Neural cell (in vitro differentiated cells): Measurements from ENCODE around the gene UQCRH. TPM values are rescaled to one million over a fixed set of nuclear protein-coding genes. Genes with fewer than 3 reads are reported as not detected.

ENCODE experiments used
- H2AFZ ChIP-seq: fragments of 200-600, 300-800 bp; sonication (generic), shearing (Covaris generic); 2 replicates; pipeline ENCODE4 v1.6.0; 2014; ENCODE audit warnings: low read depth, mild to moderate bottlenecking, antibody characterized with exemption, low read length, moderate library complexity
- H3F3A ChIP-seq: fragments of 200-600 bp; shearing (Covaris generic); 2 replicates; pipeline ENCODE4 v1.6.1; 2016; ENCODE audit warnings: mild to moderate bottlenecking, moderate library complexity, mixed read lengths, antibody characterized with exemption, low read length; ENCODE audit not compliant: insufficient read depth, poor library complexity, severe bottlenecking
- H3K27ac ChIP-seq: fragments of 200-600, 300-800 bp; sonication (generic), shearing (Covaris generic); 2 replicates; pipeline ENCODE4 v1.5.1; 2014; ENCODE audit warnings: mild to moderate bottlenecking, low read length, moderate library complexity
- H3K27me3 ChIP-seq: fragments of 300-800, 200-600 bp; sonication (generic), shearing (Covaris generic); 2 replicates; pipeline ENCODE4 v1.6.0; 2014; ENCODE audit warnings: mild to moderate bottlenecking, low read depth, low read length, moderate library complexity; ENCODE audit not compliant: insufficient read depth
- H3K36me3 ChIP-seq: fragments of 300-800, 200-600 bp; sonication (generic), shearing (Covaris generic); 2 replicates; pipeline ENCODE4 v1.5.1; 2014; ENCODE audit warnings: mild to moderate bottlenecking, antibody characterized with exemption, low read length, moderate library complexity; ENCODE audit not compliant: insufficient read depth
- H3K4me2 ChIP-seq: fragments of 300-800, 200-600 bp; sonication (generic), shearing (Covaris generic); 2 replicates; pipeline ENCODE4 v1.6.0; 2014; ENCODE audit warnings: mild to moderate bottlenecking, low read length
- H3K4me3 ChIP-seq: fragments of 300-800, 200-600 bp; sonication (generic), shearing (Covaris generic); 2 replicates; pipeline ENCODE4 v1.5.1; 2014; ENCODE audit warnings: mild to moderate bottlenecking, low read length, moderate library complexity
- H3K79me2 ChIP-seq: fragments of 200-600 bp; shearing (Covaris generic); replicated peaks from 2 replicates; pipeline ENCODE4 v1.6.0; 2014; ENCODE audit warnings: mild to moderate bottlenecking, low read length, moderate library complexity; ENCODE audit not compliant: insufficient read depth
- H3K9ac ChIP-seq: fragments of 300-800, 200-600 bp; sonication (generic), shearing (Covaris generic); 2 replicates; pipeline ENCODE4 v1.6.1; 2016; ENCODE audit warnings: mild to moderate bottlenecking, low read length, mixed read lengths
- H3K9me2 ChIP-seq: fragments of 200-600 bp; shearing (Covaris generic); 2 replicates; pipeline ENCODE4 v1.6.1; 2016; ENCODE audit warnings: mild to moderate bottlenecking, low read length, mixed read lengths; ENCODE audit not compliant: insufficient read depth
- H3K9me3 ChIP-seq: fragments of 200-600, 300-800 bp; sonication (generic), shearing (Covaris generic); 2 replicates; pipeline ENCODE4 v1.6.1; 2016; ENCODE audit warnings: mild to moderate bottlenecking, mixed run types, low read length, moderate library complexity, mixed read lengths
- H4K20me1 ChIP-seq: fragments of 200-600 bp; shearing (Covaris generic); 2 replicates; pipeline ENCODE4 v1.6.1; 2016; ENCODE audit warnings: mild to moderate bottlenecking, mixed run types; ENCODE audit not compliant: insufficient read depth
- EP300 ChIP-seq: fragments of 450-650 bp; conservative IDR thresholded peaks from 2 replicates; pipeline ENCODE4 v1.6.1; 2014; ENCODE audit warnings: antibody characterized with exemption, mild to moderate bottlenecking, moderate library complexity; ENCODE audit not compliant: poor library complexity, severe bottlenecking
- EZH2 ChIP-seq: fragments of 200-600, 300-800 bp; shearing (Covaris generic), sonication (generic); IDR thresholded peaks from 2 replicates; pipeline ENCODE4 v1.6.1; 2014; ENCODE audit warnings: antibody characterized with exemption, low read length, borderline replicate concordance, mild to moderate bottlenecking; ENCODE audit not compliant: insufficient read depth, poor library complexity, severe bottlenecking
- MXI1 ChIP-seq: fragments of 450-650 bp; conservative IDR thresholded peaks from 2 replicates; pipeline ENCODE4 v1.6.1; 2014; ENCODE audit warnings: antibody characterized with exemption, mild to moderate bottlenecking; ENCODE audit not compliant: poor library complexity, severe bottlenecking
- POLR2AphosphoS5 ChIP-seq: IDR thresholded peaks from 2 replicates; pipeline ENCODE4 v1.6.1; 2012
- RAD21 ChIP-seq: fragments of 450-650 bp; conservative IDR thresholded peaks from 2 replicates; pipeline ENCODE4 v1.6.1; 2014; ENCODE audit warnings: antibody characterized with exemption, mild to moderate bottlenecking, moderate library complexity
- REST ChIP-seq: IDR thresholded peaks from 2 replicates; pipeline ENCODE4 v1.6.1; 2012; ENCODE audit warnings: borderline replicate concordance
- SMC3 ChIP-seq: fragments of 450-650 bp; conservative IDR thresholded peaks from 2 replicates; pipeline ENCODE4 v1.6.1; 2014; ENCODE audit warnings: antibody characterized with exemption, mild to moderate bottlenecking, moderate library complexity; ENCODE audit not compliant: poor library complexity
- TAF1 ChIP-seq: IDR thresholded peaks from 2 replicates; pipeline ENCODE4 v1.6.1; 2012; ENCODE audit warnings: low read depth
- polyA plus RNA-seq: library from polyadenylated mRNA; depleted of rRNA; stranded (reverse); fragments of >200 nt; gene quantifications from 2 replicates; pipeline ENCODE4 v1.2.3, GENCODE V29; 2014
- TF ChIP-seq, protein P1 (sequence below): fragments of 450-650 bp; IDR thresholded peaks from 2 replicates; pipeline ENCODE4 v1.5.1; 2014; ENCODE audit warnings: antibody characterized with exemption, mild to moderate bottlenecking, moderate library complexity; ENCODE audit not compliant: poor library complexity, severe bottlenecking

UQCRH gene
- polyA plus RNA-seq, 1 donor from 2014 or later: 1,272 TPM

DNA sequence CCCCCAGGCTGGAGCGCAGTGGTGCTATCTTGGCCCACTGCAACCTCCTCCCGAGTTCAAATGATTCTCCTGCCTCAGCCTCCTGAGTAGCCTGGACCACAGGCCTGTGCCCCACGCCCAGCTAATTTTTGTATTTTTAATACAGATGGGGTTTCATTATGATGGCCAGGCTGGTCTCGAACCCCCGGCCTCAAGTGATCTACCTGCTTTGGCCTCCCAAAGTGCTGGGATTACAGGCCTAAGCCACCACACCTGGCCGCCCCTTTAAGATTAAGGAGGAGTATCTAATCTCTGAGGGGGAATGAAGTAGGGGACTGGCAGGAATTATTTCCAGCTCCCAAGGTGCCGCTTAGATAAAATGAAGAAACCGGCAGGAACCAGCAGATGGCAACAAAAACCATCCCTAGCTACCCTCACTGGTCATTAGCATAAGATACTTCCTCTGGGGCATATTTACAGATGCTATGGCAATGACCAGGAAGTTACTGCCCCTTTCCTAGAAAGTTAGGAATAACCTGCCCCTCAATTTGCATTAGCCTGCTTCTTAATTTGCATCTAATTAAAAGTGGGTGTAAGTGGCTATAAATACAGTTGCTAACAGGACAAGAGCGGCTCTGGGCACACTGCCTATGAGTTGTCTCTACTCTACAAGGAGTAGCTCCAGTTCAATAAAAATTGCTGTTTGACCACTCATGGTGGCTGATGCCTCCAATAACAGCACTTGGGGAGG is 30.0 kb downstream of the UQCRH start:
- no peak for TF ChIP-seq TAF1
- TF ChIP-seq, protein P1, sequence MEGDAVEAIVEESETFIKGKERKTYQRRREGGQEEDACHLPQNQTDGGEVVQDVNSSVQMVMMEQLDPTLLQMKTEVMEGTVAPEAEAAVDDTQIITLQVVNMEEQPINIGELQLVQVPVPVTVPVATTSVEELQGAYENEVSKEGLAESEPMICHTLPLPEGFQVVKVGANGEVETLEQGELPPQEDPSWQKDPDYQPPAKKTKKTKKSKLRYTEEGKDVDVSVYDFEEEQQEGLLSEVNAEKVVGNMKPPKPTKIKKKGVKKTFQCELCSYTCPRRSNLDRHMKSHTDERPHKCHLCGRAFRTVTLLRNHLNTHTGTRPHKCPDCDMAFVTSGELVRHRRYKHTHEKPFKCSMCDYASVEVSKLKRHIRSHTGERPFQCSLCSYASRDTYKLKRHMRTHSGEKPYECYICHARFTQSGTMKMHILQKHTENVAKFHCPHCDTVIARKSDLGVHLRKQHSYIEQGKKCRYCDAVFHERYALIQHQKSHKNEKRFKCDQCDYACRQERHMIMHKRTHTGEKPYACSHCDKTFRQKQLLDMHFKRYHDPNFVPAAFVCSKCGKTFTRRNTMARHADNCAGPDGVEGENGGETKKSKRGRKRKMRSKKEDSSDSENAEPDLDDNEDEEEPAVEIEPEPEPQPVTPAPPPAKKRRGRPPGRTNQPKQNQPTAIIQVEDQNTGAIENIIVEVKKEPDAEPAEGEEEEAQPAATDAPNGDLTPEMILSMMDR: peak; percentile 38
- H3K4me2 ChIP-seq: no peak overlapping the region
- no peaks in the 10 kb centered on the region for H3K9me2 ChIP-seq
- H4K20me1 ChIP-seq: no peaks in the 10 kb centered on the region
- no peaks in the 10 kb centered on the region for H3K9me3 ChIP-seq
- H3F3A ChIP-seq: no peaks in the 10 kb centered on the region
- no peak overlapping the region for H3K4me3 ChIP-seq
- no peak overlapping the region for H2AFZ ChIP-seq
- no peak overlapping the region for H3K9ac ChIP-seq
- no peaks in the 10 kb centered on the region for H3K79me2 ChIP-seq
- H3K36me3 ChIP-seq: no peaks in the 10 kb centered on the region
- no peak overlapping the region for H3K27ac ChIP-seq
- H3K27me3 ChIP-seq: no peaks in the 10 kb centered on the region

DNA sequence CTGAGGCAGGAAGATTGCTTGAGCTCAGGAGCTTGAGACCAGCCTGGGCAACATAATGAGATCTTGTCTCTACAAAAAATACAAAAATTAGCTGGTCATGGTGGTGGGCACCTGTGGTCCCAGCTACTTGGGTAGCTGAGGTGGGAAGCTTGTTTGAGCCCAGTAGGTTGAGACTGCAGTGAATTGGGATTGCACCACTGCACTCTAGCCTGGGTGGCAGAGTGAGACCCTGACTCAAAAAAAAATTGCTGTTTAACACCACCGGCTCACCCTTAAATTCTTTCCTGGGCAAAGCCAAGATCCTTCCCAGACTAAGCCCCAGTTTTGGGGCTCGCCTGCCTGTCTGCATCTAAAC is 30.5 kb downstream of the UQCRH start:
- Histone ChIP-seq H3F3A (no peaks in the 10 kb centered on the region), H3K4me3 (no peak overlapping the region), H3K27ac (no peak overlapping the region), H3K9me2 (no peaks in the 10 kb centered on the region), H3K27me3 (no peaks in the 10 kb centered on the region), H3K4me2 (no peak overlapping the region), H4K20me1 (no peaks in the 10 kb centered on the region), H2AFZ (no peak overlapping the region), H3K36me3 (no peaks in the 10 kb centered on the region), H3K79me2 (no peaks in the 10 kb centered on the region), H3K9me3 (no peaks in the 10 kb centered on the region), H3K9ac (no peak overlapping the region)
- TF ChIP-seq, protein P1: no peak
- TF ChIP-seq REST: no peak
- no peak for TF ChIP-seq SMC3
- TF ChIP-seq EP300: no peak
- TF ChIP-seq POLR2AphosphoS5: no peak
- TF ChIP-seq MXI1: no peak
- TF ChIP-seq RAD21: no peak
- TF ChIP-seq TAF1: no peak
- no peak for TF ChIP-seq EZH2
